ENCODE measurements around the gene FGFBP2.

Gene FGFBP2, protein sequence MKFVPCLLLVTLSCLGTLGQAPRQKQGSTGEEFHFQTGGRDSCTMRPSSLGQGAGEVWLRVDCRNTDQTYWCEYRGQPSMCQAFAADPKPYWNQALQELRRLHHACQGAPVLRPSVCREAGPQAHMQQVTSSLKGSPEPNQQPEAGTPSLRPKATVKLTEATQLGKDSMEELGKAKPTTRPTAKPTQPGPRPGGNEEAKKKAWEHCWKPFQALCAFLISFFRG

DNA sequence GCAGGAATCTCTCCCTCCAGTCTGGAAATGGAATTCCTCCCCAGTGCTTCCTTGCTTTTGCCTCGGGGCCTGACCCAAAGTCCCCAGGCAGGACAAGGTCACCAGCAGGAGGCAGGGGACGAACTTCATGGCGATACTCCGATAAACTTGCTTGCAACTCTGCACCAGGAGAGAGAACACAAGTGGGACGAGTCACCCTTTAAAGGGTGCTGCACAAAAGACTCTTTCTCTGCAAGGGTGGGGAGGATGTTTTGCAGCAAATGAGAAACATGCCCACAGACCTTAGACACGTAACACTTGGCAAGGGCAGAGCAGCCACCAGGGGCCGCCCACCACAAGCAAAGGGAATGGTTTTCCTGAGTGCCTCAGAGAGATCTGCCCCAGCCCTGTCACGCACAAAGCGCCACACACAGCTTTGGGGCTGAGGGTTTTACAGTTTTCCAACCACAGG, at the start of gene FGFBP2:
FGFBP2 (minus strand) TSS at position 175 of the 451 bp plus-strand sequence; CDS start at position 129, 46 bp downstream.
- peaks cover 5% of the 10 kb centered on the region for H3K9me3 Mint-ChIP-seq
- H3K4me1 Mint-ChIP-seq = peaks cover 3% of the 10 kb centered on the region
- H3K27me3 Mint-ChIP-seq = peaks cover 9% of the 10 kb centered on the region
- no peak within 1 kb of the TSS for H3K4me3 Mint-ChIP-seq
- DNase-seq (ENCODE audit: low spot score in 2 of 2) = no peak
- H3K27ac Mint-ChIP-seq = no peak within 1 kb of the TSS
- peaks cover 2% of the 10 kb centered on the region for H3K36me3 Mint-ChIP-seq
- ATAC-seq (ENCODE audit: low read depth) = peak; percentile 37

DNA sequence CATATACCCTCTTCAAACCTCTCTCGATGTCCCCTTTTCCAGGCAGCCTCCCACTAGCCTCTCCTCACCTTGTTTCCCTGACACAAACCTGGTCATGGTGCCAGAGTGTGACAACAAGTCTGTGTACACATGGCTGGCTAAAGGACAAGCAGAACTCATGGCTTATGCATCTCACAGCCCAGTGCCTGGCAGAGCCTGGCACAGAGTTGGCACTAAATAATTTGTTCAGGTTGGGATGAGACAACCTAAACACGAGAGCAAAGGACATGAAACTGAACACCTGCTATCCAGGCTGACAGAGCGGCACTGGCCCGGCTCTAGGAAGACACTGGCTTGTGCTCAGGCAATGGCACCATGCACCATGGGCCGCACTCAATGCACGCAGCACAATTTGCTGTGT, 48.2 kb upstream of the FGFBP2 start:
- no peaks in the 10 kb centered on the region for H3K36me3 Mint-ChIP-seq
- no peaks in the 10 kb centered on the region for H3K4me1 Mint-ChIP-seq
- H3K27me3 Mint-ChIP-seq = peaks cover 2% of the 10 kb centered on the region
- no peak overlapping the region for H3K27ac Mint-ChIP-seq
- ATAC-seq (ENCODE audit: low read depth) (no peak), DNase-seq (ENCODE audit: low spot score in 2 of 2) (no peak)
- no peak overlapping the region for H3K4me3 Mint-ChIP-seq
- H3K9me3 Mint-ChIP-seq = no peaks in the 10 kb centered on the region

DNA sequence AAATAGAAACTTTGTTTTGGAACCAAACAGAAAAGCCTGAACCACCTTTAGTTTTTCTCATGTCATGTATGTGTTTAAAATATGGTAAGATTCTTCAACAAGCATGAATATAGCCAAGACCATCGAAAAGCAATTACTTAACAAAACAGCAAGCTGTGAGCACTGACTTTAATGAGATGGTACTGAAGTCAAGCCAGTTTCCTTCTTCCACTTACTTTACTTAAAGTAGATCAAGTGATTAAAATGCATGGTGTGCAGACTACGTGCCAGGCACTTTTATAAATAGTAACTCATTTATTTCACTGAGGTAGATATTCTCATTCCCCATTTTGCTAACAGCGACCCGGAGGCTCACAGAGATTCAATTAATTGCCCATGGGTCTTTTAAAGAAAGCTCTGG, 46.2 kb upstream of the FGFBP2 start:
- DNase-seq (ENCODE audit: low spot score in 2 of 2) (no peak), ATAC-seq (ENCODE audit: low read depth) (no peak)
- no peaks in the 10 kb centered on the region for H3K9me3 Mint-ChIP-seq
- peaks cover 2% of the 10 kb centered on the region for H3K27me3 Mint-ChIP-seq
- no peaks in the 10 kb centered on the region for H3K36me3 Mint-ChIP-seq
- no peak overlapping the region for H3K4me3 Mint-ChIP-seq
- H3K4me1 Mint-ChIP-seq = no peaks in the 10 kb centered on the region
- no peak overlapping the region for H3K27ac Mint-ChIP-seq

DNA sequence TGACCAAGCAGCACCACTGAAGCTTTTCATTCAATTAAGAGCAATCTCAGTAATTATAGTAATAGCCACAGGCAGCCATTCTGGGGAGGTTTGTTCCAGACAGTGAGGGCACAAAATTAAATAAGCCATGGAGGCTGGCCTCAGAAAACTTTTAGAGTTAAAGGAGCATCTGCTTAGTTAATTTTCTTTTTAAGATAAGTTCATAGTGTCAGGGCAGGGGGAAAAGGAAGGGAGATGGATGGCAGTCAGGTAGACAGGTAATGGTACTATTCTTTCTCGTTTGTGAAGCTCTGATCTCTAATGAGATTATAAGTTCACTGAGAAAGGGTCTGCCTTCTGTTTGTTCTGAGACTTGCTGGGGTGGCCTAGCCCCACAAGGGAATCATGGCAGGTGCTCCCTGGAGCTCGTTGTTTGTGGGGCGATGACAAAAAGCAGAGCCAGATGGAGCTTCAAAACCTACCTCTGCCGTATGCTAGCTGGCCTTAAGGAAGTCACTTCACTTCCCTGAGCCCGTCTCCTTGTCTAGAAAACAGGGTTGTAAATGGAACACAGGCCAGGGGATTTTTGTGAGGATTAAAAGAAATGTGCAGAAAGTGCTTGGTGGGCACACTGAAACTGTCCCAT, 44.6 kb upstream of the FGFBP2 start:
- ATAC-seq (ENCODE audit: low read depth) (no peak), DNase-seq (ENCODE audit: low spot score in 2 of 2) (no peak)
- Mint-ChIP-seq H3K4me1 (no peaks in the 10 kb centered on the region), H3K27ac (no peak overlapping the region), H3K9me3 (no peaks in the 10 kb centered on the region), H3K36me3 (no peaks in the 10 kb centered on the region), H3K27me3 (peaks cover 2% of the 10 kb centered on the region), H3K4me3 (no peak overlapping the region)

DNA sequence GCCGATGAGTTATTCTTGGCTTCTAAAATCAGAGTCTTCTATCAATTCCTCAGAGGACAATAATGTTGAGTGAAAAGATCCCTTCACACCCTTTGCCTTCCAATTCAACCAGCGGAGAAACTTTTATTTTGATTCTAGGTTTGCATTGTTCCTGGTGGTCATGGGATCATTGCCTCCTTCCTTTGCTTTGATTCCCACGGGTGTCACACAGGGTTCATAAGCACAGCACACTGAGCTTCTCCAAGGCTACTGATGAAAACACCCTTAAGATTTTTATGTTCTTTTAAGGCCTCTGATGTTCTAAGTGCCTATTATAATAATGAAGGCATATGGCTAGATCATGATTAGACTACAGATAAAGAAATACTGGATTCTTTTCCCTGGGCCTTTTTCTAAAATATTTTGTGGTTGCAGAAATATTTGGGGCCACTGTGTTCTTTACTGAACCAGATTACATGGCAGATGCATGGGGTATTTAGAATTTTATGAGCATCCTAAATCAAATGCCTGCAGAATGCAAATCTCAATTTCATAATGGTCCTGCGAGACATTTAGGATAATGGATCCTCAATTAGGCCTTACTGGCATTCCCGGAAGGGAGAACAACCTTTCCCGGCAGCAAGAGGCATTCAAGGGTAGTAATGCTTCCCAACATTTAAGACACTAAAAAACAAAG, 43.9 kb upstream of the FGFBP2 start:
- no peak for DNase-seq (ENCODE audit: low spot score in 2 of 2)
- Mint-ChIP-seq H3K4me3 (no peak overlapping the region), H3K27ac (no peak overlapping the region), H3K9me3 (no peaks in the 10 kb centered on the region), H3K4me1 (no peaks in the 10 kb centered on the region), H3K36me3 (no peaks in the 10 kb centered on the region), H3K27me3 (peaks cover 2% of the 10 kb centered on the region)
- no peak for ATAC-seq (ENCODE audit: low read depth)

DNA sequence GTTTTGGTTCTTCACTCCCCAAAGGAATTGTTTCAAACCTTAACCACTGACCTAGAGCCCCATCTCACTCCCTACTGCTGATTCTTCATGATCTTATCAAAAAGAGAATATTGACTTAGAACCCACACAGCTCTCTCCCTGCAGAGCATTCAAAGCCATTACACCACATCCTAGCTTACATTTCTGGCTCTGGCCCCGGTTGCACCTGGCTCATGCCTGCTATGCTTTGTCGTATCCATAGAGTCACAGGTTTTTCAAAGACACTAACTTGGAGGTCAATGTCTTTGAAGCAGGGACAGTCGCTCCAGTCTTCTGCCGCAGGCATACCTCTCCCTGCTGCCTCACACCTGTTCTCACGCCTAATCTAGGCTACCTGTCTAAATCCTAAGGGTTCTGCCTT, 42.7 kb upstream of the FGFBP2 start:
- no peak for ATAC-seq (ENCODE audit: low read depth)
- no peak for DNase-seq (ENCODE audit: low spot score in 2 of 2)

DNA sequence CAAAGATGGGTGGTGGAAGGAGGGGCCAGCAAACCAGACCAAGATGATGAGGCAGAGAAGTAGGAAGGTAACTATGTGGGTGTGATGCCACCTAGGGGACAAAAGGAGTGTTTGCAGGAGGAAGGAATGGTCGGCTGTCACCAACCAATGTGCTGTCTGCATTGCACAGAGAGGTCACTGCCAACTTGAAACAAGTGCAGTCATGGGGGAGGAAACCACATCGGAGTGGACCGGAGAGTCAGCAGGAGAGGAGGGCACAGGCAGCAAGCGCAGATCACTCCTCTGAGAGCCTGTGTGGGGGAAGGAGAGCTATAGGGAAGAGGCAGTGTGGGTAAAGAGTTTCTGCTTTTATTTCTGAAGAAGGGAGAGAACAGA, 38.5 kb upstream of the FGFBP2 start:
- Mint-ChIP-seq H3K36me3 (no peaks in the 10 kb centered on the region), H3K4me3 (no peak overlapping the region), H3K27me3 (no peaks in the 10 kb centered on the region), H3K4me1 (no peaks in the 10 kb centered on the region), H3K9me3 (no peaks in the 10 kb centered on the region), H3K27ac (no peak overlapping the region)
- DNase-seq (ENCODE audit: low spot score in 2 of 2) = peak; percentile 22 to 37
- ATAC-seq (ENCODE audit: low read depth) = peak; percentile 65

More for the DNA sequence above, 42.7 kb upstream of the FGFBP2 start:
- Mint-ChIP-seq H3K27ac (no peak overlapping the region), H3K36me3 (no peaks in the 10 kb centered on the region), H3K4me3 (no peak overlapping the region), H3K27me3 (no peaks in the 10 kb centered on the region), H3K9me3 (no peaks in the 10 kb centered on the region), H3K4me1 (no peaks in the 10 kb centered on the region)

DNA sequence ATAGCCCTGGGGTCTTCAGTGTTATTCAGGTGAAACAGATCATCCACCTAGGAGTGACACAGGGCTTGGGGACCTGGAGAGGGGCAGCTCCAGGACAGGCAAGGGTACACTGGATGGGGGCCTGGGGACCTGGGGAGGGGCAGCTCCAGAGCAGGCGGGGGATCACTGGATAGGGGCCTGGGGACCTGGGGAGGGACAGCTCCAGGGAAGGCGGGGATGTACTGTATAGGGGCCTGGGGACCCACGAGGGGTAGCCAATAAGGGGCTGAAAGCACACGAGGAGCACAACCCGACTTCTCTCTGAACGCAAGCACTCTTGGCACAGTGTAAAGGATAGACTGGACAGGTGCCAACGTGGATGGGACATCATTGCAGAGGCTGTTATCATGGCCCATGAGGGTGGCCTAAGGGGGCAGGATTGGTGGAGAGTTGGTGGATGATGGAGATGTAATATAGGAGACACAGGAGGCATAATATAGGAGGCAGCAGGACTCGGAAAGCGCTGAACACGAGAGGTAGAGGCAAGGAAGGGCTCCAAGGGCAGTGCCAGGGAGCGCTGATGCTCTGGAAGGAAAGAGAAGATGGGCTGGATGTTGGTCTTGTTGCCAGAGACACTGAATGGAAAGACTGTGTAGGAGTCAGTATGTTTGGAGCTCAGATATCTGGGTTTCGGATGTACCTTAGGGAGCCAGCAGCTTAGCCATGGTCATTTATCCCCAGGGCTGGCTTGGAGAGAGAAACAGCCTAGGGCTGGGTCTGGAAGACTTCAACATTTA, 37.9 kb upstream of the FGFBP2 start:
- no peak for DNase-seq (ENCODE audit: low spot score in 2 of 2)
- no peaks in the 10 kb centered on the region for H3K9me3 Mint-ChIP-seq
- no peak for ATAC-seq (ENCODE audit: low read depth)
- H3K4me1 Mint-ChIP-seq = no peaks in the 10 kb centered on the region
- H3K27ac Mint-ChIP-seq = no peak overlapping the region
- H3K27me3 Mint-ChIP-seq = no peaks in the 10 kb centered on the region
- no peaks in the 10 kb centered on the region for H3K36me3 Mint-ChIP-seq
- no peak overlapping the region for H3K4me3 Mint-ChIP-seq

DNA sequence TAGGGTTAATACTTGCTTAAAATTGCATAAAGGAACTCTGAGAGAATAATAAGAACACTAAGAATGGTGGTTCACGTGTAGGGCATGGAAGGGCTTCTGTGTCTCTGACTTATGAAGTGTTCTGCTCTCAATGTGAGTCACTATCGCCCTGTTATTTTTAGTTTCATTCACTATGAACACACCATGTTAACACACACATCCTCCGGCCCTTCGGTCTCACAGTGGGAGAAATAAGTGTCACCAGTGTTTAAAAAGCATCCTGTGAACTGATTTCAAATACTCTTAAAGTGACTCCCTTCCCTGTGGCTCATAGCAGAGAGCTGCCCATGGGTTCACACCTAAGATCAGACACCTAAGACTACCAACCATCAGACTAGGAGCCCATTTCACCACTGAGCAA, 33.8 kb upstream of the FGFBP2 start:
- Mint-ChIP-seq H3K9me3 (no peaks in the 10 kb centered on the region), H3K4me1 (no peaks in the 10 kb centered on the region), H3K27ac (no peak overlapping the region), H3K36me3 (no peaks in the 10 kb centered on the region), H3K4me3 (no peak overlapping the region), H3K27me3 (peaks cover 3% of the 10 kb centered on the region)
- ATAC-seq (ENCODE audit: low read depth) = no peak
- no peak for DNase-seq (ENCODE audit: low spot score in 2 of 2)

DNA sequence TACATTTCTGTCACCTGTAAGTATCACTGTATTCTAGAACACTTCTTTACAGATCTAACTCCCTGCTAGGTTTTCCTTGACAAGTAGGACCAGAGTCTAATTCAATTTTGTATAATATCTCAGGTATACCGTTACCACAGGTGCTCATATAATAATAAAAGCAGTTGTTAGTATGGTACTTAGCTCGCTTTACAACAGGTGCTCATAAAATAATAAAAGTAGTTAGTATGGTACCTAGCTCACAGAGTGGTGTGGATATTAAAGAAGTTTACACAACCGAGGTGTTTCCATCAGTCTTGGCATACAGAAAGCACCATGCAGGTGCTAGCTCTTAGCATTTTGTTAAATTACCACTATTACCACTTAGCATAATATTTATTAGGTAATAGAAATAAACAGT, 32.9 kb upstream of the FGFBP2 start:
- no peak for DNase-seq (ENCODE audit: low spot score in 2 of 2)
- Mint-ChIP-seq H3K4me1 (no peaks in the 10 kb centered on the region), H3K27ac (no peak overlapping the region), H3K4me3 (no peak overlapping the region), H3K9me3 (no peaks in the 10 kb centered on the region), H3K36me3 (no peaks in the 10 kb centered on the region), H3K27me3 (peaks cover 3% of the 10 kb centered on the region)
- ATAC-seq (ENCODE audit: low read depth) = no peak

DNA sequence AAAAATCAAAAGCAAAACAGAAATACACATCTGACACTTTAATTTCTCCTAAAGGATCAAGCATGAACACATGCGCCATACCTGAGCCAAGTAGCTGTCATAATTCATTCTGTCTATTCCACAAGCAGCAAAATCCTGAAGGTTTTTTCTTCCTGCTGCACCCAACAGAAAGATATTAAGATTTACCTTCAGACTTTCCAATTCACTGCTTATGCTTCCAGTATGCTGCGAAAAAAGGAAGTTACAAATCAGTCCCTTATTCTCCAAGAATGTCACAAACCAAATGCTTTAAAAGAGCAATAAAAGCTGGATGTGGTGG, 29.2 kb upstream of the FGFBP2 start:
- Mint-ChIP-seq H3K9me3 (no peaks in the 10 kb centered on the region), H3K4me3 (no peak overlapping the region), H3K36me3 (no peaks in the 10 kb centered on the region), H3K27ac (no peak overlapping the region), H3K4me1 (no peaks in the 10 kb centered on the region), H3K27me3 (peaks cover 3% of the 10 kb centered on the region)
- ATAC-seq (ENCODE audit: low read depth) = no peak
- no peak for DNase-seq (ENCODE audit: low spot score in 2 of 2)

DNA sequence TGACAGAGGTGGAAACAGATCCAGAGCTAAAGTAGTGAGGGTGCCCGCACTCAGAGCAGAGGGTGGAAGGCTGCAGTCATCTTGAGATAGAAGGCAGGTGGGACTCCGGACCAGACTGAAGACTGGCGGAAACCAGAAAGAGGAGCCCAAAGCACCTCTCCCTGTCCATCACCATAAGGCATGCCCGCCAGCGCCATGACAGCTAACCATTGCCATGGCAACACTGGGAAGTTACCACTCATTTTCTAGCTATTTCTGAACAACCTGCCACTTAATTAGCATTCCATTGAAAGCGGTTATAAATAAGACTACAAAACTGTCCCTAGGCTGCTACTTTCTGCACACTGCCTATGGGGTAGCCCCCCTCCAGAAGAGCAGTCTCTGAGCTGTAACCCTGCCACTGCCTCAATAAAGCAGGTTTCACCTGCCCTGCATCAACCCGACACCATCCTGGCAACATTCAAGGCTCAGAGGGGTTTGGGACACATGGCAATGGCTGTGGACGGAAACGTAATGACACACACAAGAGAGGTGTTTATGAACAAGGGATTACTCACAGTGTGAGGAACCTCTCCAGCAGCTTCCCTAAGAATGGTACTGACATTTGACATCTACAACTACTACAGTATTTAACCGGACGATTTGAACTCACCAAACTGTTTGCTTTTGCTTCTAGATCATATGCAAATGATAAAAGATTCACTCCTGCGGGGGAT, 27.8 kb upstream of the FGFBP2 start:
- Mint-ChIP-seq H3K36me3 (no peaks in the 10 kb centered on the region), H3K4me1 (no peaks in the 10 kb centered on the region), H3K27me3 (peaks cover 3% of the 10 kb centered on the region), H3K27ac (no peak overlapping the region), H3K9me3 (no peaks in the 10 kb centered on the region), H3K4me3 (no peak overlapping the region)
- DNase-seq (ENCODE audit: low spot score in 2 of 2) (no peak), ATAC-seq (ENCODE audit: low read depth) (no peak)

DNA sequence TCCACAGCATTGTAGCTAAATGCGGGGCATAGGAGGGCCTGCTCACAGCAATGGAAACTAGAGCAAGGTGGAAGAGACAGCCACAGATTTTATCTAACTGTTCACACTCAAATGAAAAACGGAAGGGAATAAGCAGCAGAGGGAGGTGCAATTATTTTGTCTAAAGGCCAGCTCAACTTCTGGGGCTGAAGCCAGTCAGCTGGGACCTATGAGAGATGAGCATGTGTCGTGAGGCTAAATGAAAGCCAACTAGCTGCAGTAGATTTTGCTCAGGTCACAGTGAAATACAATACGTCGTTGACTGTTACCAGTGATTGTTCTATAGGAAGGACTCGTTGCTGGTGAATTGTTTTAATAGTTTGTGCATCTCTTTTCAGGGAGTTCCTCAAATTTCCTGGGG, 26.4 kb upstream of the FGFBP2 start:
- ATAC-seq (ENCODE audit: low read depth) (no peak), DNase-seq (ENCODE audit: low spot score in 2 of 2) (no peak)
- H3K4me3 Mint-ChIP-seq = no peak overlapping the region
- no peaks in the 10 kb centered on the region for H3K27me3 Mint-ChIP-seq
- H3K9me3 Mint-ChIP-seq = no peaks in the 10 kb centered on the region
- no peaks in the 10 kb centered on the region for H3K36me3 Mint-ChIP-seq
- no peak overlapping the region for H3K27ac Mint-ChIP-seq
- H3K4me1 Mint-ChIP-seq = no peaks in the 10 kb centered on the region

DNA sequence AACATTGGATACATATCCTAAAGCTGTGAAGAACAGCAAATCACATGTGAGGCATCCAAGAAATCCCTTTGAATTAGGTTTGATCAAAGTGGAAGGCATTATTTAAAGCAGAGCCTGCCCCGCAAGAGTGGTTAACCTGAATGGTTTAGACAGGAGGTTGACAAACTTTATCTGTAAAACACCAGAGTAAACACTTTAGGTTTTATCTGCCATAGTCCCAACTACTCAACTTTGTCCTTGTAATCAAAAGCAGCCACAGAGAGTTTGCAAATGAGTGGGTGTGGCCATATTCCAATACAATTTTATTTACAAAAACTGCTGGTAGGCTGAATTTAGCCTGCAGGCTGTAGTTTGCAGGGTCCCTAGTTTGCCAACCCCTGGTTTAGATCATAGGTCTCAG, 25.2 kb upstream of the FGFBP2 start:
- H3K27me3 Mint-ChIP-seq = no peaks in the 10 kb centered on the region
- no peaks in the 10 kb centered on the region for H3K4me1 Mint-ChIP-seq
- no peaks in the 10 kb centered on the region for H3K9me3 Mint-ChIP-seq
- H3K4me3 Mint-ChIP-seq = no peak overlapping the region
- ATAC-seq (ENCODE audit: low read depth) = no peak
- no peaks in the 10 kb centered on the region for H3K36me3 Mint-ChIP-seq
- DNase-seq (ENCODE audit: low spot score in 2 of 2) = no peak
- no peak overlapping the region for H3K27ac Mint-ChIP-seq
